ENCODE results near the gene COMMD10.

The COMMD10 gene

DNA sequence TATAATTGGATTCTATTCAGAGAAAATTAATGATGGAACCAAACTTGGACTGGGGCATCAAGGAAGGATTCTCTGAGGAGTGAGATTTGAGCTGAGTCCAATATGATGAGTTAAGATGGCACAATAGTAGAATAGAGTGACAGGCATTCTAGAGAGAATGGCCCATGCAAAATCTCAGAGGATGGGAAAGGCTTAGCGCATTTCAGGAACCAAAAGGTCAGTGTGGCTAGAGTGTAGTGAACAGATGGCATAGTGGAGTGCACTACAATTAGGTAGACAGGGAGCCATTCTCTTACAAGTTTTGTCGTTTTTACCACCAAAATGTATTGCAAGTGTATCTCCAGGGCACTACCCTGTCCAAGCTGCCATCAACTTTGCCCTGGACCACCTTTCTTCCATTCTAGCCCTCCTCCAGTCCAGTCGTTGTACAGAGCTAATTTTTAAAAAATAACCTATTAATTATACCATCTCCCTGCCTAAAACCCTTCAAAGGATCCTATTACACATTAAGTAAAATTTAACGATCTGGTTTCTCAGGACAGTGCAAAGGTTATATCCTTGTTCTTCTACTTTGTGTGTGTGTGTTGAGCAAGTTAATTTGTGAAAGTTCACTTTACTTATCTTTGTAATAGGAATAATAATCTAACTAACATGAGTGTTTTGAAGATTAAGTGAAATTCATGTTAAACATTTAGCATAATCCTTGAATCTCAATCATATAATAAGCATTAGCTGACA lies 211.7 kb downstream of the COMMD10 start:
- DNase-seq: no peak

DNA sequence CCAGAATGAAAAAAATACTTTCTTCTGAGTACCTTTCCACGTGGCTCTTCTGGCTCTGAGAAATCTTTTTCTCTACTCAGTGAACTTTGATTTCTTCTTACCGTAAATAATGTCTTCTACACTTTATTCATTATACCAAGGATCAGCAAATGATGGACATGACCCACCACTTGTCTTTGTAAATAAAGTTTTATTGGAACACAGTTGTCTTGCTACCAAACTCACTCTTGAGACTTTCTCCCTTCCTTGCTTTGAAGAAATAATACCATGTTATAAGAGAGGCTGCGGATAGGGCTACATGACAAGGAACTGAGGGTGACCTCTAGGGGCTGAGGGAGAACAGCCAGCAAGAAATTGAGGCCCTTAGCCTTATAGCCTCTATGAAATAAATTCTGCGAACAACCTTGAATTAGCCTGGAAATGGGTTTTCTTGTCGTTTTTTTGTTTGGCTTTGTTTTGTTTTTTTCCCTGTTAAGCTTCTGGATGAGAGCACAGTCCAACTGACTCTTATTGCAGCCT lies 212.5 kb downstream of the COMMD10 start:
- no peak for DNase-seq

DNA sequence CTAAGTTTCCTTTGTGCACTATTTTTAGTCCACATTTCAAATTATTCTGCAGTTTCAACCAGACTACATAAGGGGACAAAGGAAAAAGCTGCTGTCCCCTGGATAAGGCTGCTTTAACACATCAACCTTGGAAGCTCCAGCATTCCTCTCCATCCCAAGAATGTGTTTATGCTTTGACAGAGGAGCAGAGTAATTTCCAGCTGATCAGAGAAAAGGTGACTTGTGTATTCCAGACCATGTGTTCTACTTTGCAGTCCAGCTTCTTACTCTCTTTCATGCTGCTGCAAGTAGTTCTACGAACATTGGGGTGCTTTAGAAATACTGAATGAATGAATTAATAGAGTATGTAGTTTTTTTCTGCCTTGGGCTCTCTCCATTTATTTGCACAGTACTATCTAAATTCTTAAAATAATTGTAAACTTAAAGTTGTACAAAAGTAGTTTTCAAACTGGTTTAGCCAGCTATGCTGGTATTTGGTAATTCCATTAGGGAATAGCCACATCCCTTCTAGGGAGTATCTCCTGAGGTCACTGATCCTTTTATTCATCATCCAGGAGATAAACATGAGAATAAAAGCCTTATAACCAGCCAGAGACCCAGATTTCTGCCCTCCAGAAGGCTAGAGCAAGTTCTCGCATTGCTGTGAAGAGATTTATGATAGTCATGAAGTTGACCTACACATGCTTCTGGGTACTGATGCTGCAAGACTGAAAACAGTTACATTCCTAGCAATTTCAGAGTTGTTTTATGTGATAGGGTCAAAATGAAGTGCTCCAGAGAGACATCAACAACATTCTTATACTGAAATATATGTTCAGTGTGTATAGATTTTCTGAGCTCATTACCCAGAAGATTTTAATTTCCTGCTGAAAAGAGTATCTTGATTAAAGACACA lies 215.2 kb downstream of the COMMD10 start:
- no peak for DNase-seq

DNA sequence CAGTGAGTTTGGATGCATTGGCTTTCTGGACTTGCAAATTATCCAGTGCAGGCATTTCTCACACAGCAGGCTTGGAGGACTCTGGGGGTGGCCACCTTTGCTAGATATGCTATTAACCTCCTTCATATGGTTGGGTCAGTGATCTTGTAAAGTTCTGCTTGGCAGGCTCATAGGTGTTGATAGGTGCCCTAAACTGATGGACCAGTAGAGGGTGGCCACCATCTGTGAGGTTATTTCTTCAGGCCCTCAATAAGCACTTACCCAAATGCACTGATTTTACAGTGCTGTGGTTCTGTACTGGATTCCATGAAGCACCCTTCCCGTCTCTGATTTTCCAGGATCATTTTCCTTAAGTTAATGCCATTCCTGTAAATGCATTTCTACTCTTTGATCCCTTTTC lies 216.3 kb downstream of the COMMD10 start:
- no peak for DNase-seq

DNA sequence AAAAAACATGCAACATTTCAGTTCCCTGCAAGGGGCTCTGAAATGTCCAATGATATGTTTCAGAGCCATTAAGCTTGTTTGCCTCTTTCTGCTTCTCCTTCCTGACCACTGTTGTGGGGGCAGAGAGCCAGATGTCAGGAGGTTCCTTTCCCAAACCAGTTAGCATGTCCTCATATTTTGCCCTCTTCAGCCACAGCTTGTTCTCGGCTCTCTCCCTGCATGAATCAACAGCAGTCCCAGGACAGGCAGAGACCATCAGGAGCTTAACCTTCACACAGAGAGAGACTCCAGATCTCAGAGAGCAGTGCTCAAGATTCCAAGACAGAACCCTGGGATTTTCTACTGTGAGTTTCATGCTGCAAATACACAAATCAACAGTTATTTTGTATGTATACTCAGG lies 218.5 kb downstream of the COMMD10 start:
- no peak for DNase-seq

DNA sequence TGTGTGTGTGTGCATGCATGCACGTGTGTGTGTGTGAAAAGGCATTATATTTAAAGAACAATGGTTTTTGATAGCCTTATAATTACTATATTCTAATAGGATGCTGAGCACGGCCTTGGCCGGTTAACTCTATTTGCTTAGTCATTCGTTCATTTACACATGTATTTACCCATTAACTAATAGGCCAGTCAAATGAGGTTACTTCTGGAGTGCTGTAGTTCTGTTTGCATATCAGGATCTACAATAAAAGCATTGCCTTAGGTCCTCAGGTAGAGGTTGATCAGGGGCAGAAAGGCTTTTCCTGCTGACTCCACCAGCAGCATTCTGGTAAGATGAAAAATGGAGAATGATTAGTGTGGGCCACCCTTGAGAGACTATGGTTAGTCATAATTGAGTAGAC lies 219.0 kb downstream of the COMMD10 start:
- no peak for DNase-seq

DNA sequence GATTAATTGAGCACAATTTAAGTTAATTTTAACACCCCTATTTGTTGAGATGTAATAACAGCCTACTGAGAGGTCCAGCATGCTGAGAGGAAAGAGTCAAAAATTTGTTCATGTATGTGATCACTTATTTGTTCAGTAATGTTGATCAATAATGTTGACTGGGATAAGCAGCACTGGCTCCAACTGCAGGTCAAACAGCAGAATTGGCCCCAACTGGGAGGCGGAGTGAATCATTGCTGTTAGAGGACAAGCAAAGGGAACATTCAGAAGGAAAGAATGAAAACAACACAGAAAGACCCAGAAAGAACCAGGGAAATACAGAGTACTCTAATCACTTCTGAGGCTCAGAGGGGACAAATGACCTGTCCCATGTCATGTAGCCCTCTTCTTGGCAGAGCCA lies 221.1 kb downstream of the COMMD10 start:
- no peak for DNase-seq

DNA sequence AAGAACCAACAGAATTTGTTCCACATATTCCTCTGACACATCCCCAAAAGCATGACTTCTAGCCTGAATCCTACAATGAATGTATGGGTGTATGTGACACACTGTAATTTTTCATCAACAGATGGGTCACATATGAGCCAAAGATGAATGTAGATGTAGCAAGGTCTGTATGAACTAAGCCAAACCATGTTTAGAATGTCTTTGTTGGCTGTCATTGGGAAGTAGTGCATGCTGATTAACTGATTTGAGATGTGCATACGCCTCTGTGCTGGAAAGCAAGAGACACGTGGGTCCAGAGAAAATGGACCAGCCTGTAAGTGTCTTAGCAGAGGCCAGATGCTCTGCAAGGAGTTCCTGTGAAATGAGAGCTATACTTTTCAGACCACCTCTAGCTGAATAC lies 222.0 kb downstream of the COMMD10 start:
- no peak for DNase-seq

DNA sequence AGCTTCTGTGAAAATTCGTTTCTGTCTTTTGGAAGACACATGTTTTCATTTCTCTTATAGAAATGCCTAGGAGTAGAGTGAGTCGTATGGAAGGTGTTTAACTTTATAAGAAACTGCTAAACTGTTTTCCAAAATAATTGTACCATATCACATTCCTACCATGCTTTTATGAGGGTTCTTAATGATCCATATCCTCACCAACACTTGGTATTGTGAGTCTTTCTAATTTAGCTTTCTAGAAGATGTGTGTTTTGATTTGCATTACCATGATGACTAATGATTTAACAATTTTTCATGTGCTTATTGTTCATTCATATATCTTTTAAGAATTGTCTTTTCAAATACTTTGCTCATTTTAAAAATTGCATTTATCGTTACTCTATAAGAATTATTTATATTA lies 223.6 kb downstream of the COMMD10 start:
- DNase-seq: no peak

DNA sequence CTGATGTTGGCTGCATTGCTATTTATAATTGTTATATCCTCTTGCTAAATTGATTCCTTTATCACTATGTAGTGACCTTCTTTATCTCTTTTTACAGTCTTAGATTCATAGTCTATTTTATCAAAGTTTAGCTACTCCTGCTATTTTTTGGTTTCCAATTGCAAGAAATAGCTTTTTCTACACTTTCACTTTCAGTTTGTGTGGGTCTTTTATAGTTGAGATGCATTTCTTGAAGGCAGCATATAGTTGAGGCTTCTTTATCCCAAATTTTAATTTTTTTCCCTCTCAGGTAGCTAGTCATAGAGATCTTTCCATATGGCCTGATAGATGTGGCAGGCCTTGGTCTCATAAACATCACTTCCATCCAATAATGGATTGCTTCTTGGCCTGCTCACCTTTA lies 228.5 kb downstream of the COMMD10 start:
- no peak for DNase-seq

DNA sequence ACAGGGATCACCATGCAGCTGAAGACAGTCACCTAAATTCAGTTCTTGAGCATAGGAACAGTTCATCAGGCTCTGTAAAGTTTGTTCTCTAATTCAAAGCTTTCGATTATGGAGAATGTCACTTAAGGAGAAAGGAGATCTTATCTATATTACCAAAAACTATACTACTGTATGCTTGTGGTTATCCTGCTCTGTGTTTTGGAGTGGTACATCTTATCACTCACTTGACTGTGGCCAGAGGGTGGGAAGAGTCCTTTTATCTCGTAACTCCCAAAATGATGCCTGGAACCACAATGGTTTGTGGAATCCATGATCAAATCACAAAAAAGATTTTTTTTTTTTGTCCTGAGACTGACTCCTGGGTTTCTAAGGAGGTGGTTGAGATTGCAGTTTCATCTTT lies 230.7 kb downstream of the COMMD10 start:
- DNase-seq: no peak

DNA sequence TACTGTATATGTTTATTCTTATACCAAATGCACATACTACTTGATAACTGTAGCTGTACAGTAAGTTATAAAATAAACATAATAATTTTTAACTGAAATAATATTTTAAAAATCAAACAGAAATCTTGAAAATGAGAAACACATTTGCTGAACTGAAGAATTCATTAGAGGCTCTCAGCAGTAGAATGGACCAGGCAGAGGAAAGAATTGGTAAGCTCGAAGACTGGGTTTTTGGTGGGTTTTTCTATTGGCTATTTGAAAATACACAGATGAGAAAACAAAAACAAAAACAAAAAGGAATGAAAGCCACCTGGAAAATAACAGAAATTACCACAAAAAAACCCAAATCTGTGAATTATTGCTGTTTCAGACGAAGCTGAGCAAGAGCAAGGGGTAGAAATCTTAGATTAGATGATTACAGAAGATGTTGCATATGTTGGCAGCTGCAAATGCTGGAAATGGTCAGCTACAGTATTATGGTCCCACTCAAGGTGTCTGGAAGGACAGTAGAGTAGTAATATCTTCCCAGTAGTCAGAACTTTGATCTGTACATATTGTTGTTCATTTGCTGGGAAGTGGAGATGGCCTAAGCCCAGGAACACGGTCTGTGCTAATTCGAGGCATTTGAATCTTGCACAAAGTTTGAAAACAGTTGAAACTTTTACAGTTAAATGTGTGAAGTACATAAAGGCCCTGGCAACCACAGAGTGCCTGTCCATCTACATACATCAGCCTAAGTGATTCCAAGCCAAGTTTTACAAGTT lies 233.4 kb downstream of the COMMD10 start:
- no peak for DNase-seq

DNA sequence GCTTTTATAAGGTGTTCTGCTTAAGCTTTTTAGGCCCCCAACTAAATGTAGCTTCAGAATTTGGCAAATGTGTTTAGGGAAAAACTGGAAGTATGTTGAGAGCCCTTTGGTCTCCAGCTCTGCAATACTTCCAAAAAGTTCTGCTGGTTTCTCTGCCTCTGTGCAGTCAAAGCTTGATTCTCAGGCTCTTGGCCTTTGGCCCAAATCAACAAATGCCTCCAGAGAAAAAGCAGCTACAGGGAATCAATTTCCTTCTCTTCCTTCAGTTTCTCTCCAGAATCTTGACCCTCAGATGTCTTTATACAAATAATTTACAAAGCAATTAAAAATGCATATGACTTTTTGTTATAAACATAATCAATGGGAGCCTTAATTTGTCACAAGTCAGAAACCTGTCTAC lies 235.7 kb downstream of the COMMD10 start:
- DNase-seq: no peak

DNA sequence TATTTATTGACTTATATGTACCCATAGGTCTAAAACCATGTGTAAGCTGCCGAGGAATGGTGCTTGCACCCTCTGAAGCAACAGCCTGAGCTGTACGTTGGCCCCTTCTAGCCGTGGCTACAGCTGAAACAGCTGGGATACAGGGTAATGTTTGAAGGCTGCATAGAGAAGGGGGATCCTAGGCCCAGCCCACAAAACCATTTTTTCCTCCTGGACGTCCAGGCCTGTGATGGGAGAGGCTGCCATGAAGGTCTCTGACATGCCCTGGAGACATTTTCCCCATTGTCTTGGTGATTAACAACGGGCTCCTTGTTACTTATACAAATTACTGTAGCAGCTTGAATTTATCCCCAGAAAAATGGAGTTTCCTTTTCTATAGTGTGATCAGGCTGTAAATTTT lies 244.7 kb downstream of the COMMD10 start:
- DNase-seq: no peak

DNA sequence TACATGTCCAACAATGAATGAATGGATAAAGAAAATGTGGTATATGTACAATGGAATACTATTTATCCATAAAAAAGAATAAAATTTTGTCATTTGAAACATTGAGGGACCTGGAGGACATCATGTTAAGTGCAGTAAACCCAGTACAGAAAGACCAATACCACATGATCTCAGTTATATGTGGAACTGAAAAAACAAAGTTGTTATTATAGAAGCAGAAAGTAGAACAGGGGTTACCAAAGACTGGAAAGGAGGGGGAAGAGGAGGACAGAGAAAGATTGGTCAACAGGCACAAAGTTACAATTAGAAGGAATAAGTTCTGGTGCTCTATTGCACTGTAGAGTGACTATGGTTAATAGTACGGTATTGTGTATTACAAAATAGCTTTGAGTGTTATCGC lies 256.0 kb downstream of the COMMD10 start:
- DNase-seq: no peak

Data from NCI-H446 treated with DMSO at 0.1 percent for 48 hours (cell line).